ENCODE data around the gene FLG.
"Not testable (repeated sequence)": the region's sequence is repeated elsewhere in the genome, so short reads cannot be mapped to it uniquely, and the experiment has no call there.

FLG gene

DNA sequence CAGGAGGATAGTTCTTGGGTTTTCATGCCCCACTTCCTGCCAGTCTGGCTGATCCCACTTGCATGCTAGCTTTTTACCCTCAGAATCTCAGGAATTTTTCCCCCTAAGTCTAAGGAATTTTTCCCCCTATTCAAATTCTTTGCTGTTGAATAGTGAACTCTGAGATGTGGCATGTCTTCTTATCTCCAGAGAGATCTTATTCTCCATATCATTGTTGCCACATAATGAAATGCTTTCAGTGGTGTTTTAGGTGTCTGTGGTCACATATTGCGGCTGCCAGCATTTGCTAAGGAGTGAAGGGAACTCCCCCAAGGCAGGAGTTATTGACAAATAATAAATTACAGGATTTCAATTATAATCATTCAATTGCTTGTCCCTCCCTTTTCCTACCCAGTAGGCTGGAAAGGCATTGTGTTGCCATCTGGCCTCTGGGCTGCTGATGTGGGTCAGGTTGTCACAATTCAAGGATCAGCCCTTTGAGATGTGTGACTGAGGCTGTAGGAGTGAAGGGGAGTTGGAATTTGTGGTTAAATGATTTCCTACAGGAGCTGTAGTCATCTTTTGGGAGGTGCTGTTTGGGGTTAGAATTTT is 3.9 kb upstream of the FLG start:
- Histone ChIP-seq H3K27ac (ENCODE audit: low read depth, low read length) (no peak overlapping the region), H3K27me3 (ENCODE audit: low read length) (no peaks in the 10 kb centered on the region), H3F3A (ENCODE audit: insufficient read depth) (no peaks in the 10 kb centered on the region), H3K4me3 (ENCODE audit: insufficient read depth, low read length, poor library complexity, severe bottlenecking) (no peak overlapping the region), H3K4me2 (ENCODE audit: low read depth, low read length, poor library complexity, severe bottlenecking) (no peak overlapping the region), H2AFZ (ENCODE audit: low read depth, low read length, severe bottlenecking) (no peak overlapping the region), H3K9me3 (ENCODE audit: insufficient read depth, low read length) (no peaks in the 10 kb centered on the region), H3K9ac (ENCODE audit: low read length) (no peak overlapping the region), H3K79me2 (ENCODE audit: insufficient read depth, low read length) (no peaks in the 10 kb centered on the region), H3K36me3 (ENCODE audit: low read length) (no peaks in the 10 kb centered on the region), H3K9me2 (replicated peaks; ENCODE audit: insufficient read depth, low read length) (no peaks in the 10 kb centered on the region), H4K20me1 (ENCODE audit: low read depth, low read length) (no peaks in the 10 kb centered on the region)
- no peak for TF ChIP-seq CTCF (IDR thresholded peaks at IDR 0.05; ENCODE audit: insufficient read depth, low read length, poor library complexity, severe bottlenecking)
- no peak for TF ChIP-seq EZH2phosphoT487 (conservative IDR thresholded peaks at IDR 0.05; ENCODE audit: low read length)

- TF ChIP-seq EZH2phosphoT487 (conservative IDR thresholded peaks at IDR 0.05; ENCODE audit: low read length) (no peak), CTCF (IDR thresholded peaks at IDR 0.05; ENCODE audit: insufficient read depth, low read length, poor library complexity, severe bottlenecking) (no peak)
- no peak overlapping the region for H3K9ac ChIP-seq (ENCODE audit: low read length)
- H3K36me3 ChIP-seq (ENCODE audit: low read length), result no peaks in the 10 kb centered on the region
- H3K4me3 ChIP-seq (ENCODE audit: insufficient read depth, low read length, poor library complexity, severe bottlenecking), result no peak overlapping the region
- no peak overlapping the region for H2AFZ ChIP-seq (ENCODE audit: low read depth, low read length, severe bottlenecking)
- no peak overlapping the region for H3K4me2 ChIP-seq (ENCODE audit: low read depth, low read length, poor library complexity, severe bottlenecking)
- H4K20me1 ChIP-seq (ENCODE audit: low read depth, low read length), result no peaks in the 10 kb centered on the region
- no peaks in the 10 kb centered on the region for H3K27me3 ChIP-seq (ENCODE audit: low read length)
- H3K27ac ChIP-seq (ENCODE audit: low read depth, low read length), result no peak overlapping the region
- H3K9me2 ChIP-seq (replicated peaks; ENCODE audit: insufficient read depth, low read length), result no peaks in the 10 kb centered on the region
- no peaks in the 10 kb centered on the region for H3K79me2 ChIP-seq (ENCODE audit: insufficient read depth, low read length)
- H3F3A ChIP-seq (ENCODE audit: insufficient read depth), result no peaks in the 10 kb centered on the region
- H3K9me3 ChIP-seq (ENCODE audit: insufficient read depth, low read length), result no peaks in the 10 kb centered on the region
These were observed 11.1 kb downstream of the FLG start for GRCh38 chr1:152313970-152314369.

DNA sequence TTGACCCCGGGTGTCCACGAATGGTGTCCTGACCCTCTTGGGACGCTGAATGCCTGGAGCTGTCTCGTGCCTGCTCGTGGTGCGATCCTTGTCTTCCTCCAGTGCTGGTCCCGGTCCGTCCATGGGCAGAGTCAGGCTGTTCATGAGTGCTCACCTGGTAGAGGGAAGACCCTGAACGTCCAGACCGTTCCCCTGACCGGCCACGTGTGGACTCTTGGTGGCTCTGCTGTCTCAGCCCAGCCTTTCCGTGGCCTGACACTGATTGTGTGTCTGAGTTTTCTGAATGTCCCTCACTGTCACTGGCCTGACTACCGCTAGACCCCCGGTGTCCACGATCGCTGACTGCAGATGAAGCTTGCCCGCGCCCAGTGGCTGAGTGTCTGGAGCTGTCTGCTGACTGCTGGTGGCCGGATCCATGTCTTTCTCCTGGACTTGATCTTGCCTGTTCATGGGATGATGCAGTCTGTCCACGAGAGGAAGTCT is 11.7 kb downstream of the FLG start:
- Histone ChIP-seq H3K27me3 (ENCODE audit: low read length) (no peaks in the 10 kb centered on the region), H3K4me2 (ENCODE audit: low read depth, low read length, poor library complexity, severe bottlenecking) (no peak overlapping the region), H3K27ac (ENCODE audit: low read depth, low read length) (no peak overlapping the region), H3K9me3 (ENCODE audit: insufficient read depth, low read length) (no peaks in the 10 kb centered on the region), H4K20me1 (ENCODE audit: low read depth, low read length) (no peaks in the 10 kb centered on the region), H3F3A (ENCODE audit: insufficient read depth) (no peaks in the 10 kb centered on the region), H3K9me2 (replicated peaks; ENCODE audit: insufficient read depth, low read length) (no peaks in the 10 kb centered on the region), H3K9ac (ENCODE audit: low read length) (no peak overlapping the region), H2AFZ (ENCODE audit: low read depth, low read length, severe bottlenecking) (no peak overlapping the region), H3K79me2 (ENCODE audit: insufficient read depth, low read length) (no peaks in the 10 kb centered on the region), H3K4me3 (ENCODE audit: insufficient read depth, low read length, poor library complexity, severe bottlenecking) (no peak overlapping the region), H3K36me3 (ENCODE audit: low read length) (no peaks in the 10 kb centered on the region)
- TF ChIP-seq CTCF (IDR thresholded peaks at IDR 0.05; ENCODE audit: insufficient read depth, low read length, poor library complexity, severe bottlenecking) (no peak), EZH2phosphoT487 (conservative IDR thresholded peaks at IDR 0.05; ENCODE audit: low read length) (no peak)

DNA sequence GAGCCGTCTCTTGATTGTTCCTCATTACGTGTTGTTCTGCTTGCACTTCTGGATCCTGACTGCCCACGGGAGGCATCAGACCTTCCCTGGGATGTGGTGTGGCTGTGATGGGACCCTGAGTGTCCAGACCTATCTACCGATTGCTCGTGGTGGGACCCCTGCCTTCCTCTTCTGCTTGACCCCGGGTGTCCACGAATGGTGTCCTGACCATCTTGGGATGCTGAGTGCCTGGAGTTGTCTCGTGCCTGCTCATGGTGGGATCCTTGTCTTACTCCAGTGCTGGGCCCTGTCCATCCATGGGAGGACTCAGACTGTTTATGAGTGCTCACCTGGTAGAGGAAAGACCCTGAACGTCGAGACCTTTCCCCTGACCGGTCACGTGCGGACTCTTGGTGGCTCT is 12.9 kb downstream of the FLG start:
- H3F3A ChIP-seq (ENCODE audit: insufficient read depth); H3K4me3 ChIP-seq (ENCODE audit: insufficient read depth, low read length, poor library complexity, severe bottlenecking); H3K4me2 ChIP-seq (ENCODE audit: low read depth, low read length, poor library complexity, severe bottlenecking); H3K9me3 ChIP-seq (ENCODE audit: insufficient read depth, low read length); H3K27ac ChIP-seq (ENCODE audit: low read depth, low read length); H3K36me3 ChIP-seq (ENCODE audit: low read length); H2AFZ ChIP-seq (ENCODE audit: low read depth, low read length, severe bottlenecking); H3K9ac ChIP-seq (ENCODE audit: low read length); H3K9me2 ChIP-seq (replicated peaks; ENCODE audit: insufficient read depth, low read length); H3K27me3 ChIP-seq (ENCODE audit: low read length); H4K20me1 ChIP-seq (ENCODE audit: low read depth, low read length); H3K79me2 ChIP-seq (ENCODE audit: insufficient read depth, low read length): not testable (repeated sequence)
